SK-N-SH treated with all-trans-retinoic acid at 6 μM for 48 hours (cell line): ENCODE results near the gene DNAH11.

Experiments used
- ATAC-seq: fragments of 200-7000 bp; cut with Tn5 transposase; 3 replicates; pipeline ENCODE4 v1.9.1; 2020; ENCODE audit warnings: mild to moderate bottlenecking, moderate library complexity
- ARNTL ChIP-seq: fragments of 450-650 bp; formaldehyde crosslinking; IDR thresholded peaks from 2 replicates; pipeline ENCODE4 v1.5.0; 2020; ENCODE audit warnings: low read depth, mild to moderate bottlenecking, moderate library complexity, borderline replicate concordance
- BACH2 ChIP-seq: fragments of 250-450 bp; sonication (Bioruptor Pico); IDR thresholded peaks from 2 replicates; pipeline ENCODE4 v1.9.0; 2021; ENCODE audit warnings: mild to moderate bottlenecking, borderline replicate concordance
- CSDC2 ChIP-seq: fragments of 250-450 bp; sonication (Bioruptor Pico); IDR thresholded peaks from 2 replicates; pipeline ENCODE4 v1.5.0; 2020; ENCODE audit warnings: mild to moderate bottlenecking, moderate library complexity
- CSRNP3 ChIP-seq: fragments of 250-450 bp; sonication (Bioruptor Pico); IDR thresholded peaks from 2 replicates; pipeline ENCODE4 v1.5.1; 2021; ENCODE audit warnings: mild to moderate bottlenecking, moderate library complexity
- OSR1 ChIP-seq: fragments of 250-450 bp; sonication (Bioruptor Pico); IDR thresholded peaks from 2 replicates; pipeline ENCODE4 v1.8.0; 2022; ENCODE audit warnings: moderate library complexity, mild to moderate bottlenecking, inconsistent platforms
- PPARA ChIP-seq: fragments of 250-450 bp; sonication (Bioruptor Pico); IDR thresholded peaks from 2 replicates; pipeline ENCODE4 v1.5.0; 2020; ENCODE audit warnings: mild to moderate bottlenecking, borderline replicate concordance
- RARB ChIP-seq: fragments of 250-450 bp; sonication (Bioruptor Pico); IDR thresholded peaks from 2 replicates; pipeline ENCODE4 v1.8.0; 2021; ENCODE audit warnings: mild to moderate bottlenecking, moderate library complexity
- TCF4 ChIP-seq: fragments of 250-450 bp; sonication (Bioruptor Pico); IDR thresholded peaks from 2 replicates; pipeline ENCODE4 v1.8.0; 2021; ENCODE audit warnings: mild to moderate bottlenecking, moderate library complexity, borderline replicate concordance
- ZC3H10 ChIP-seq: fragments of 250-450 bp; sonication (Bioruptor Pico); IDR thresholded peaks from 2 replicates; pipeline ENCODE4 v1.5.1; 2021; ENCODE audit warnings: mild to moderate bottlenecking, moderate library complexity
- ZFP3 ChIP-seq: fragments of 250-450 bp; sonication (Bioruptor Pico); IDR thresholded peaks from 2 replicates; pipeline ENCODE4 v1.5.0; 2020; ENCODE audit warnings: mild to moderate bottlenecking, moderate library complexity
- ZFP30 ChIP-seq: fragments of 450-650 bp; formaldehyde crosslinking; IDR thresholded peaks from 2 replicates; pipeline ENCODE4 v1.5.0; 2022; ENCODE audit warnings: mild to moderate bottlenecking, moderate library complexity
- ZNF565 ChIP-seq: fragments of 450-650 bp; formaldehyde crosslinking; conservative IDR thresholded peaks from 2 replicates; pipeline ENCODE4 v1.5.0; 2020; ENCODE audit warnings: low read depth, mild to moderate bottlenecking, moderate library complexity
- ZNF70 ChIP-seq: fragments of 450-650 bp; formaldehyde crosslinking; IDR thresholded peaks from 2 replicates; pipeline ENCODE4 v1.5.0; 2020; ENCODE audit warnings: mild to moderate bottlenecking, moderate library complexity
- ZNF8 ChIP-seq: fragments of 450-650 bp; formaldehyde crosslinking; IDR thresholded peaks from 2 replicates; pipeline ENCODE4 v1.5.0; 2020; ENCODE audit warnings: mild to moderate bottlenecking, moderate library complexity
- TF ChIP-seq, protein P1 (sequence below): fragments of 250-450 bp; sonication (Bioruptor Pico); IDR thresholded peaks from 2 replicates; pipeline ENCODE4 v1.8.0; 2020; ENCODE audit warnings: mild to moderate bottlenecking, moderate library complexity, borderline replicate concordance
- TF ChIP-seq, protein P2 (sequence below): fragments of 250-450 bp; sonication (Bioruptor Pico); IDR thresholded peaks from 2 replicates; pipeline ENCODE4 v1.5.0; 2020; ENCODE audit warnings: mild to moderate bottlenecking, moderate library complexity
- TF ChIP-seq, protein P3 (sequence below): fragments of 250-450 bp; sonication (Bioruptor Pico); IDR thresholded peaks from 2 replicates; pipeline ENCODE4 v1.8.0; 2021; ENCODE audit warnings: low read depth, mild to moderate bottlenecking, moderate library complexity, borderline replicate concordance

The DNAH11 gene

GRCh38 chr7:21718391-21718790 lies 175.6 kb downstream of the DNAH11 start (continued):
- TF ChIP-seq CSRNP3: no peak
- no peak for TF ChIP-seq ZNF8 (CRISPR knock-in tag)
- no peak for TF ChIP-seq RARB (CRISPR knock-in tag)
- TF ChIP-seq ZFP3 (CRISPR knock-in tag): no peak
- no peak for TF ChIP-seq OSR1 (CRISPR knock-in tag)
- no peak for TF ChIP-seq ZFP30
- no peak for TF ChIP-seq CSDC2 (CRISPR knock-in tag)
- TF ChIP-seq, protein P1, sequence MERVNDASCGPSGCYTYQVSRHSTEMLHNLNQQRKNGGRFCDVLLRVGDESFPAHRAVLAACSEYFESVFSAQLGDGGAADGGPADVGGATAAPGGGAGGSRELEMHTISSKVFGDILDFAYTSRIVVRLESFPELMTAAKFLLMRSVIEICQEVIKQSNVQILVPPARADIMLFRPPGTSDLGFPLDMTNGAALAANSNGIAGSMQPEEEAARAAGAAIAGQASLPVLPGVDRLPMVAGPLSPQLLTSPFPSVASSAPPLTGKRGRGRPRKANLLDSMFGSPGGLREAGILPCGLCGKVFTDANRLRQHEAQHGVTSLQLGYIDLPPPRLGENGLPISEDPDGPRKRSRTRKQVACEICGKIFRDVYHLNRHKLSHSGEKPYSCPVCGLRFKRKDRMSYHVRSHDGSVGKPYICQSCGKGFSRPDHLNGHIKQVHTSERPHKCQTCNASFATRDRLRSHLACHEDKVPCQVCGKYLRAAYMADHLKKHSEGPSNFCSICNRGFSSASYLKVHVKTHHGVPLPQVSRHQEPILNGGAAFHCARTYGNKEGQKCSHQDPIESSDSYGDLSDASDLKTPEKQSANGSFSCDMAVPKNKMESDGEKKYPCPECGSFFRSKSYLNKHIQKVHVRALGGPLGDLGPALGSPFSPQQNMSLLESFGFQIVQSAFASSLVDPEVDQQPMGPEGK (CRISPR knock-in tag): no peak
- TF ChIP-seq ZNF70 (CRISPR knock-in tag): no peak
- TF ChIP-seq ARNTL (CRISPR knock-in tag): no peak

DNA sequence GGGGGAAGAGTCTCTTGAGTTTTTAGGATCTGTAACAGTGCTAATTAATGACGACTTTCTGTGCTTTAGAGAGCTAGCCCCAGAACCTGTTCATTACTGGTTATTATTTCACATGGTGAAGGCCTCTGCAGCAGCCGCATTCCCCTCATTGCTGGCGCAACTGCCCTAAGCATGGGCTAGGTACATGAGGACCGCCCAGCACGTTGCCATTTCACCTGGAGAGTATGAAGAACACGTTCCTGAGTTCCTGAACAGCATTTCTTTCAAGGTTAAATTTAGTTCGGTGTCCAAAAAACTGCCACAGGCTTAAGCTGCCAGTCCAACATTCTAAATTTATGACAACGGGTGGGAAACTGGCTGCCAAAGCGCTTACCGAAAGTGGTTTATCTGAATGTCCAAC lies 177.0 kb downstream of the DNAH11 start:
- TF ChIP-seq ZNF565 (CRISPR knock-in tag) (no peak), TCF4 (CRISPR knock-in tag) (no peak), ZNF8 (CRISPR knock-in tag) (no peak), ZC3H10 (no peak), CSDC2 (CRISPR knock-in tag) (no peak), PPARA (CRISPR knock-in tag) (no peak), ZFP30 (no peak)
- TF ChIP-seq, protein P1 (CRISPR knock-in tag): no peak
- TF ChIP-seq, protein P2, sequence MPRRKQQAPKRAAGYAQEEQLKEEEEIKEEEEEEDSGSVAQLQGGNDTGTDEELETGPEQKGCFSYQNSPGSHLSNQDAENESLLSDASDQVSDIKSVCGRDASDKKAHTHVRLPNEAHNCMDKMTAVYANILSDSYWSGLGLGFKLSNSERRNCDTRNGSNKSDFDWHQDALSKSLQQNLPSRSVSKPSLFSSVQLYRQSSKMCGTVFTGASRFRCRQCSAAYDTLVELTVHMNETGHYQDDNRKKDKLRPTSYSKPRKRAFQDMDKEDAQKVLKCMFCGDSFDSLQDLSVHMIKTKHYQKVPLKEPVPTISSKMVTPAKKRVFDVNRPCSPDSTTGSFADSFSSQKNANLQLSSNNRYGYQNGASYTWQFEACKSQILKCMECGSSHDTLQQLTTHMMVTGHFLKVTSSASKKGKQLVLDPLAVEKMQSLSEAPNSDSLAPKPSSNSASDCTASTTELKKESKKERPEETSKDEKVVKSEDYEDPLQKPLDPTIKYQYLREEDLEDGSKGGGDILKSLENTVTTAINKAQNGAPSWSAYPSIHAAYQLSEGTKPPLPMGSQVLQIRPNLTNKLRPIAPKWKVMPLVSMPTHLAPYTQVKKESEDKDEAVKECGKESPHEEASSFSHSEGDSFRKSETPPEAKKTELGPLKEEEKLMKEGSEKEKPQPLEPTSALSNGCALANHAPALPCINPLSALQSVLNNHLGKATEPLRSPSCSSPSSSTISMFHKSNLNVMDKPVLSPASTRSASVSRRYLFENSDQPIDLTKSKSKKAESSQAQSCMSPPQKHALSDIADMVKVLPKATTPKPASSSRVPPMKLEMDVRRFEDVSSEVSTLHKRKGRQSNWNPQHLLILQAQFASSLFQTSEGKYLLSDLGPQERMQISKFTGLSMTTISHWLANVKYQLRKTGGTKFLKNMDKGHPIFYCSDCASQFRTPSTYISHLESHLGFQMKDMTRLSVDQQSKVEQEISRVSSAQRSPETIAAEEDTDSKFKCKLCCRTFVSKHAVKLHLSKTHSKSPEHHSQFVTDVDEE (CRISPR knock-in tag): no peak
- TF ChIP-seq, protein P3, sequence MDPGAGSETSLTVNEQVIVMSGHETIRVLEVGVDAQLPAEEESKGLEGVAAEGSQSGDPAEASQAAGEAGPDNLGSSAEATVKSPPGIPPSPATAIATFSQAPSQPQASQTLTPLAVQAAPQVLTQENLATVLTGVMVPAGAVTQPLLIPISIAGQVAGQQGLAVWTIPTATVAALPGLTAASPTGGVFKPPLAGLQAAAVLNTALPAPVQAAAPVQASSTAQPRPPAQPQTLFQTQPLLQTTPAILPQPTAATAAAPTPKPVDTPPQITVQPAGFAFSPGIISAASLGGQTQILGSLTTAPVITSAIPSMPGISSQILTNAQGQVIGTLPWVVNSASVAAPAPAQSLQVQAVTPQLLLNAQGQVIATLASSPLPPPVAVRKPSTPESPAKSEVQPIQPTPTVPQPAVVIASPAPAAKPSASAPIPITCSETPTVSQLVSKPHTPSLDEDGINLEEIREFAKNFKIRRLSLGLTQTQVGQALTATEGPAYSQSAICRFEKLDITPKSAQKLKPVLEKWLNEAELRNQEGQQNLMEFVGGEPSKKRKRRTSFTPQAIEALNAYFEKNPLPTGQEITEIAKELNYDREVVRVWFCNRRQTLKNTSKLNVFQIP (CRISPR knock-in tag): no peak
- ATAC-seq: no peak

DNA sequence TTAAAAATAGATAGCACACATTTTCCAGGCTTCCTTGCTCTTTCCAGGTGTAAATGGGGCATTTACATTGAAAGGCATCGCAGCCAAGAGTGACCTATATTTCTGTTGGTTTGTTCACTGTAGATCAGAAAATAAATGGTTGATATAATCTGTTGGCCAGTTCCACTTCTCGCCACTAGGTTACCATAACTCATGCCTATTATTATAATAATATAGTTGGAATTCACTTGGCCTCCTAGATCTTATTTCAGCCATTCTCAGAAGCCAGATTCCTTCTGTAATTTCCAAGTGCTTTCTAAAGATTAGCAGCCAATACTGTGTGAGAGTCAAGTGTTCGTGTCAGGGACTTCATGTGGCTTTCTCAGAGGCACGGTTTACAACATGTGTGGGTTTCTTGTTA lies 179.5 kb downstream of the DNAH11 start:
- TF ChIP-seq BACH2 (CRISPR knock-in tag): no peak
- no peak for TF ChIP-seq CSRNP3
- TF ChIP-seq, protein P1 (CRISPR knock-in tag): no peak
- no peak for TF ChIP-seq ZNF70 (CRISPR knock-in tag)
- ATAC-seq: no peak; the same call in 2 of the 3 replicates
